Esophagus muscularis mucosa (tissue), 4 donors: ENCODE data around the gene SRGAP3. TPM values are rescaled to one million over a fixed set of nuclear protein-coding genes. Genes with fewer than 3 reads are reported as not detected.
A peak's percentile ranks its signal among the peaks of the same experiment; 100 is the strongest.

Experiments used
- DNase-seq: peaks from one replicate; pipeline ENCODE4 v3.0.0-alpha.2; 2017; ENCODE audit errors: extremely low spot score
- H3K27ac ChIP-seq, 4 donors: fragments of 200-600 bp; sonication (generic); replicated peaks in 1 of 4; 1 replicate in 3 of 4; 2 replicates in 1 of 4; pipeline ENCODE4 v1.5.1; 2016 to 2019; ENCODE audit warnings: mild to moderate bottlenecking in 1 of 4
- H3K27me3 ChIP-seq, 4 donors: fragments of 200-600 bp; sonication (generic); one replicate each; pipeline versions ENCODE4 v1.5.1 to v1.6.0; 2016 to 2019
- H3K36me3 ChIP-seq, 4 donors: fragments of 200-600 bp; sonication (generic); one replicate each; pipeline ENCODE4 v1.5.1; 2016 to 2019
- H3K4me1 ChIP-seq, 4 donors: fragments of 200-600 bp; sonication (generic); one replicate each; pipeline ENCODE4 v1.5.1; 2016 to 2019
- H3K4me3 ChIP-seq, 4 donors: fragments of 200-600 bp; sonication (generic); 1 replicate in 2 of 4; 2 replicates in 2 of 4; pipeline ENCODE4 v1.5.1; 2016 to 2019; ENCODE audit warnings: mild to moderate bottlenecking in 4 of 4, moderate library complexity in 1 of 4
- H3K9me3 ChIP-seq, 4 donors: fragments of 200-600 bp; sonication (generic); 1 replicate in 3 of 4; 2 replicates in 1 of 4; pipeline ENCODE4 v1.5.1; 2016 to 2019
- EP300 ChIP-seq: sonication (generic); formaldehyde crosslinking; IDR thresholded peaks from one replicate; pipeline ENCODE4 v1.6.1; 2017; ENCODE audit warnings: antibody characterized with exemption
- POLR2A ChIP-seq: fragments of 450-650 bp; IDR thresholded peaks from one replicate; pipeline ENCODE4 v1.6.1; 2017; ENCODE audit warnings: antibody characterized with exemption, moderate library complexity, mild to moderate bottlenecking, low read depth
- POLR2AphosphoS5 ChIP-seq, 2 donors: sonication (generic); formaldehyde crosslinking; IDR thresholded peaks; one replicate each; pipeline ENCODE4 v1.6.1; 2017; ENCODE audit warnings: antibody characterized with exemption in 2 of 2
- WGBS: methylation state at CpG from one replicate; pipeline ENCODE4 v1.1.5; 2018; 5-methylcytosine and 5-hydroxymethylcytosine counted together
- intact Hi-C: fragments of 100-400 bp; cut with DNase I; formaldehyde crosslinking; loops from one replicate; pipeline ENCODE4 v1.15.1; 2023
- total RNA-seq, 4 donors: library from RNA; depleted of rRNA; stranded (reverse); fragments of >200 nt; gene quantifications; one replicate each; pipeline versions ENCODE4 v1.1.0 to v1.2.1, GENCODE V29; 2016
- TF ChIP-seq, protein P1 (sequence below), 3 experiments: fragments of 200-600 bp in 2 of 3; fragments of 450-650 bp in 1 of 3; sonication (generic) in 2 of 3; IDR thresholded peaks; one replicate each; pipeline ENCODE4 v1.5.1; 2017 to 2019; ENCODE audit warnings: antibody characterized with exemption in 3 of 3, mild to moderate bottlenecking in 2 of 3, moderate library complexity in 1 of 3

SRGAP3 gene
- total RNA-seq, 4 donors from 2014 or later: 2.4 to 8.6 (median 3.1) TPM

DNA sequence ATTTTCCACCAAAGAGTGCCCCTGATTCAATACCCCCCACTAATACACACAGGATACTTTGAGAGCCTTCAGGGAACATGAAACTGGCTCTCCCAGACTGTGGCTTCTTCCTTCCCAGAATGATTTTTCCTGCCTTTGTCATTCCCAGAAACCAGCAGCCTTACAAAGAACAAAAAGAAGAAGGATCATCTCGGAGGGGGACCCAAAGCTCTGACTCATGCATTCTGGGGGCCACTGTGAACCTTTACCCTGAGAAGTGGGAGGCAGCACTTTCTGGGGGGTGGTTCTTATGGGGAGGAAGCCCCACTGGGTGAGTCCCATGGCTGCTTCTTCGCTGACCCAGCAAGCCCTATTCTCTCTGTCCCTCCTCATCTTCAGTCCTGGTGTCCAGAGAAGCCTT lies 241.5 kb downstream of the SRGAP3 start:
- 78% methylated on average over 2 of the region's 2 CpGs for WGBS
- intact Hi-C loops: no loop called here
- H3K9me3 ChIP-seq: no peaks in the 10 kb centered on the region
- no peaks in the 10 kb centered on the region for H3K27me3 ChIP-seq
- H3K27ac ChIP-seq: no peak overlapping the region
- no peak for DNase-seq
- H3K4me3 ChIP-seq: no peak overlapping the region
- H3K4me1 ChIP-seq: no peaks in the 10 kb centered on the region
- H3K36me3 ChIP-seq: peaks cover 0 to 14% (median 2%) of the 10 kb centered on the region in 4 donors
- TF ChIP-seq POLR2AphosphoS5 (IDR thresholded peaks at IDR 0.05) (no peak), EP300 (no peak), POLR2A (no peak)
- TF ChIP-seq, protein P1, sequence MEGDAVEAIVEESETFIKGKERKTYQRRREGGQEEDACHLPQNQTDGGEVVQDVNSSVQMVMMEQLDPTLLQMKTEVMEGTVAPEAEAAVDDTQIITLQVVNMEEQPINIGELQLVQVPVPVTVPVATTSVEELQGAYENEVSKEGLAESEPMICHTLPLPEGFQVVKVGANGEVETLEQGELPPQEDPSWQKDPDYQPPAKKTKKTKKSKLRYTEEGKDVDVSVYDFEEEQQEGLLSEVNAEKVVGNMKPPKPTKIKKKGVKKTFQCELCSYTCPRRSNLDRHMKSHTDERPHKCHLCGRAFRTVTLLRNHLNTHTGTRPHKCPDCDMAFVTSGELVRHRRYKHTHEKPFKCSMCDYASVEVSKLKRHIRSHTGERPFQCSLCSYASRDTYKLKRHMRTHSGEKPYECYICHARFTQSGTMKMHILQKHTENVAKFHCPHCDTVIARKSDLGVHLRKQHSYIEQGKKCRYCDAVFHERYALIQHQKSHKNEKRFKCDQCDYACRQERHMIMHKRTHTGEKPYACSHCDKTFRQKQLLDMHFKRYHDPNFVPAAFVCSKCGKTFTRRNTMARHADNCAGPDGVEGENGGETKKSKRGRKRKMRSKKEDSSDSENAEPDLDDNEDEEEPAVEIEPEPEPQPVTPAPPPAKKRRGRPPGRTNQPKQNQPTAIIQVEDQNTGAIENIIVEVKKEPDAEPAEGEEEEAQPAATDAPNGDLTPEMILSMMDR (IDR thresholded peaks at IDR 0.05): no peak

- TF ChIP-seq EP300 (no peak), POLR2A (no peak), POLR2AphosphoS5 (IDR thresholded peaks at IDR 0.05) (no peak)
- TF ChIP-seq, protein P1 (IDR thresholded peaks at IDR 0.05): no peak
- WGBS: 87% methylated on average over 2 of the region's 2 CpGs
- no peak overlapping the region for H3K4me3 ChIP-seq
- no peak overlapping the region for H3K27ac ChIP-seq
- peaks cover 0 to 7% (median 0%) of the 10 kb centered on the region in 4 donors for H3K36me3 ChIP-seq
- no peaks in the 10 kb centered on the region for H3K27me3 ChIP-seq
- DNase-seq: no peak
- H3K9me3 ChIP-seq: no peaks in the 10 kb centered on the region
- H3K4me1 ChIP-seq: no peaks in the 10 kb centered on the region
- intact Hi-C loops: no loop called here
Measured at GRCh38 chr3:9007213-9007612, 242.2 kb downstream of the SRGAP3 start.

DNA sequence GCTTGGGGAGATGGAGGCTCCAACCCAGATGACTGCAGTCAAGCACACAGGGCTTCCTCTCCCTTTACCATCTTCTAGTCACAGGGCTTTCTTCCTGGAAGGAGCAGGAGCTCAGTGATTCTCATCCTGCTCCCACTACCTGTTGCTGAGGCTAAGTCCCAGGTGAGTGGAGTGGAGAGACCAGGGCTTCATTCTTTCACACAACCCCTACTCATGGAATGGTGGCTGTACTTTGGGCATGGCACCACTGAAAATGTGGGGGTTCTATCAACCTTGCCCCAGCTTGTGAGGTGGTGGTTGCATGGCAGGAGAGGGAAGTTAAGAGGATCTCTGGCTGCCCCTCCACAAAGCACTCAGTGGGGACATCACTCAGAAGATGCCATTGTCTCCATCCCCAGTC lies 249.4 kb downstream of the SRGAP3 start:
- Histone ChIP-seq H3K9me3 (no peaks in the 10 kb centered on the region), H3K4me1 (peaks cover 9 to 15% (median 14%) of the 10 kb centered on the region in 4 donors), H3K36me3 (no peaks in the 10 kb centered on the region), H3K27me3 (no peaks in the 10 kb centered on the region), H3K4me3 (no peak overlapping the region), H3K27ac (no peak overlapping the region)
- TF ChIP-seq POLR2A (no peak), EP300 (no peak), POLR2AphosphoS5 (IDR thresholded peaks at IDR 0.05) (no peak)
- TF ChIP-seq, protein P1 (IDR thresholded peaks at IDR 0.05): no peak
- DNase-seq: no peak
- intact Hi-C loops: no loop called here

- Histone ChIP-seq H3K9me3 (no peaks in the 10 kb centered on the region), H3K4me3 (no peak overlapping the region), H3K27me3 (no peaks in the 10 kb centered on the region), H3K36me3 (no peaks in the 10 kb centered on the region), H3K27ac (peak overlapping the region in 3 of 4 donors; percentile 6 to 25 (median 15)), H3K4me1 (peaks cover 9 to 15% (median 14%) of the 10 kb centered on the region in 4 donors)
- WGBS: 70% methylated on average over 3 of the region's 3 CpGs
- TF ChIP-seq, protein P1 (IDR thresholded peaks at IDR 0.05): no peak
- TF ChIP-seq EP300: no peak
- no peak for DNase-seq
- intact Hi-C loops: no loop called here
Measured at GRCh38 chr3:8997151-8997550, 252.3 kb downstream of the SRGAP3 start.

- WGBS: 30% methylated on average over 12 of the region's 12 CpGs
- no peak for DNase-seq
- Histone ChIP-seq H3K36me3 (no peaks in the 10 kb centered on the region), H3K4me1 (peaks cover 9 to 15% (median 14%) of the 10 kb centered on the region in 4 donors), H3K27me3 (no peaks in the 10 kb centered on the region), H3K9me3 (no peaks in the 10 kb centered on the region), H3K4me3 (peak overlapping the region in 1 of 4 donors; percentile 20), H3K27ac (peak overlapping the region in 3 of 4 donors; percentile 6 to 25 (median 15))
- intact Hi-C loops: no loop called here
- TF ChIP-seq EP300 (no peak), POLR2AphosphoS5 (IDR thresholded peaks at IDR 0.05) (peak in 1 of 2 donors; percentile 53)
- TF ChIP-seq, protein P1 (IDR thresholded peaks at IDR 0.05): peak in 2 of 3 experiments; percentile 31 to 41
Measured at GRCh38 chr3:8996681-8997121, 252.7 kb downstream of the SRGAP3 start.
